Mesenteric fat pad (tissue), 1 donor: ENCODE data around the gene DNASE2B. TPM values are rescaled to one million over a fixed set of nuclear protein-coding genes. Genes with fewer than 3 reads are reported as not detected.

Source experiments
- DNase-seq: peaks from one replicate; pipeline ENCODE4 v3.0.0-alpha.2; 2020; ENCODE audit warnings: low spot score
- long read RNA-seq: library from polyadenylated mRNA; unstranded; transcript quantifications from one replicate; pipeline ENCODE4 v2.0.0, GENCODE V29; 2020
- total RNA-seq: library from RNA; stranded (reverse); fragmentation: NEBNext Ultra II Directional; extraction: Animal tissue kit (Norgen Biotek cat#: 25700); gene quantifications from one replicate; pipeline ENCODE4 v1.2.1, GENCODE V29; 2021
- donor health status: DM: yes; HTN: yes; CAD: no.

The DNASE2B gene
- total RNA-seq, result 0.39 TPM
- long read RNA-seq, result 0 reads

- DNase-seq, result no peak
Observed at GRCh38 chr1:84398175-84399155, at the start of gene DNASE2B. DNASE2B (plus strand) TSS chr1:84398484; CDS start chr1:84398565, 81 bp downstream.

GRCh38 chr1:84348759-84349158 is 49.5 kb upstream of the DNASE2B start:
- no peak for DNase-seq

- no peak for DNase-seq
Observed at GRCh38 chr1:84350104-84350503, 48.2 kb upstream of the DNASE2B start.

- DNase-seq, result no peak
Observed at GRCh38 chr1:84350550-84350949, 47.7 kb upstream of the DNASE2B start.

- DNase-seq, result no peak
Observed at GRCh38 chr1:84352298-84353106, 45.8 kb upstream of the DNASE2B start.

GRCh38 chr1:84353695-84354094 is 44.6 kb upstream of the DNASE2B start:
- DNase-seq, result no peak

- DNase-seq, result no peak
Observed at GRCh38 chr1:84355556-84355955, 42.7 kb upstream of the DNASE2B start.

GRCh38 chr1:84356881-84357280 is 41.4 kb upstream of the DNASE2B start:
- no peak for DNase-seq

GRCh38 chr1:84358695-84359094 is 39.6 kb upstream of the DNASE2B start:
- no peak for DNase-seq

- DNase-seq, result no peak
Observed at GRCh38 chr1:84360316-84360715, 38.0 kb upstream of the DNASE2B start.

GRCh38 chr1:84361796-84362195 is 36.5 kb upstream of the DNASE2B start:
- DNase-seq, result no peak

GRCh38 chr1:84363019-84363418 is 35.3 kb upstream of the DNASE2B start:
- DNase-seq, result no peak

- DNase-seq, result no peak
Observed at GRCh38 chr1:84363622-84364021, 34.7 kb upstream of the DNASE2B start.

- no peak for DNase-seq
Observed at GRCh38 chr1:84365225-84366221, 32.8 kb upstream of the DNASE2B start.

GRCh38 chr1:84366786-84367185 is 31.5 kb upstream of the DNASE2B start:
- DNase-seq, result no peak

GRCh38 chr1:84367219-84367618 is 31.1 kb upstream of the DNASE2B start:
- no peak for DNase-seq

- no peak for DNase-seq
Observed at GRCh38 chr1:84368441-84368840, 29.8 kb upstream of the DNASE2B start.

GRCh38 chr1:84370266-84370665 is 28.0 kb upstream of the DNASE2B start:
- DNase-seq, result no peak

- no peak for DNase-seq
Observed at GRCh38 chr1:84370831-84371394, 27.4 kb upstream of the DNASE2B start.

- no peak for DNase-seq
Observed at GRCh38 chr1:84373436-84374141, 24.7 kb upstream of the DNASE2B start.
